Midbrain (tissue), 1 donor: ENCODE results near the gene UPK1B.
"Not testable (repeated sequence)": the region's sequence is repeated elsewhere in the genome, so short reads cannot be mapped to it uniquely, and the experiment has no call there.

Experiments
- DNase-seq: peaks from one replicate; lab custom pipeline; 2025; lab: John Stamatoyannopoulos, UW

Gene UPK1B

DNA sequence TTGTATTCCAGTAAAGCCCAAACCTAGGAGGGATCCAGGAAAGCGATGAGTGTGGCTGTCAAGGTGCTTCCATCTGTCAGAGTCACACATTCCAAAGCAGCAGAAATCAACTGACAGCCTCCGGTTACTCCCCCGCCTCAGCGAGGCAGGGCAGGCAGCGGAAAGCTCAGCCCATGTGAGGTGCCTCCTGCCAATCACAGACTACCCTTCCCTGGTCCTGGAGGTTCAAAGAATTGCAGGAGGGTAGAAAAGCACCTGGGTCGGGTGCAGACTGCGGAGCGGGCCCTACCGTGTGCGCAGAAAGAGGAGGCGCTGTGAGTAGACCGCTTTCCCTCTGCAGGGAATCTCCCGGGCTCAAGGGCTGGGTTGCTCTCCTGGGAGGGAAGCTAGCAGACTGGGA is at the start of gene UPK1B:
UPK1B (plus strand) TSS at position 274 of the 400 bp plus-strand sequence. CDS start 13,144 bp downstream, outside the sequence.
- no peak for DNase-seq

GRCh38 chr3:119125342-119125741 is 48.1 kb upstream of the UPK1B start:
- no peak for DNase-seq

DNA sequence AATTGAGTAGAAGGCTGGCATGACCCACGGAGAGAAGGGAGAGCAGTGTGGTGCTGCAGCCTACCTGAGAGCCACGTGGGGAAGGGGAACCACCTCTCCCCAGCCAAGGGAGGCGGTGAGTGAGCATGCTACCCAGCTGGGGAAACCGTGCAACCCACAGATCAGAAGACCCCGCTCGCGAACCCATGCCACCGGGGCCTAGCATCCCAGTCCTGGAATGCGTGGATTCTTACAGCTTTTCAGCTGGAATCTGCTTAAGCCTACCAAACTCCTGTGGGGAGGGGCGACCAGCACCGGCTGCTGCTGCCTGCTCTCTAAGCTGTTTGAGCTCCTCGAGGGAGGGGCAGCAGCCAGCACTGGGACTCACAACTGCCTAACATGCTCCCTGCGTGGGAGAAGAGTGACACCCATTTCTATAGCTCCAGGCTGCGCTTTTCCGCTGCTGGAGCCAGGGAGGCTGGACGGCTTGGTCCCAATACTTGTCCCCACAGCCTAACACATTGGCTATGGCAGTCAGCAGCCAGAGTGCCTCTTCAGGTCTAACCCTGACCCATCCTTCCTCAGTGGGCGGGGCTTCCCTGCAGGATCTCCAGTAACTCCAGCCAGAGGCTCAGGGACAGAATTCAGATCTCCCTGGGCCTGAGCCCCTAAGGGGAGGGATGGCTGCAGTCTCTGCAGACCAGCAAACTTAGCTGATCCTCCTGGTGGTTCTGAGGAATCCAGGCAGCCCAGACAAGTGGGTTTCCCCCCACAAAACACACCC is 47.5 kb upstream of the UPK1B start:
- no peak for DNase-seq

GRCh38 chr3:119130291-119130690 is 43.1 kb upstream of the UPK1B start:
- not testable (repeated sequence) for DNase-seq

GRCh38 chr3:119132291-119132690 is 41.1 kb upstream of the UPK1B start:
- DNase-seq: not testable (repeated sequence)

GRCh38 chr3:119139360-119139759 is 34.0 kb upstream of the UPK1B start:
- not testable (repeated sequence) for DNase-seq

DNA sequence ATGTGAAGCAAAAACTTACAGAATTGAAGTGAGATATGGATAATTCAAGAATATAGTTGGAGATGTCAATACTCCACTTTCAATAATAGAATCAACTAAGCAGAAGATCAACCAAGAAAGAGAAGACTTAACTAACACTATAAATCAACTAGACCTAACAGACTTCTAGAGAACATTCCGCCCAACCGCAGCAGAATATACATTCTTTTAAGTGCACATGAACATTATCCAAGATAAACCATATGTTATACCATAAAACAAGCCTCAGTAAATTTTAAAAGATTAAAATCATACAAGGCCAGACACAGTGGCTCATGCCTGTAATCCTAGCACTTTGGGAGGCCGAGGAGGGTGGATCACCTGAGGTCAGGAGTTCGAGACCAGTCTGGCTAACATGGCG is 32.9 kb upstream of the UPK1B start:
- DNase-seq: no peak

DNA sequence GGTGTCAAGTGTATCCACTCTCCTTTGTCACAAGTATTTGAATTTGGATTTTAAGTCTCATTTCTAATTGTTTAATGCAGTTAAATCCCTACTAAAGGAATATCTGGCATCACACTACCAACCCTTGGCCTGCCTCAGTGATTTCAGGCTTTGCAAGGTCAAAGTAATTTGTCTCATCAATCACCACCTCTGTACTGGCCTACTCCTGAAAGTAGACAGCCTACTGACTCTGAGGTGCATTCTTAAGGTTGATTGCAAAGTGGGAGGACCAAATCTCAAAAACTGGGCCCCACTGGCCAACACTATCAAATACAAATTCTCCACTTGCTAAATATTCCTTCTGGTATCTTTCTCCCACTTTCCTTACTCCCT is 28.3 kb upstream of the UPK1B start:
- no peak for DNase-seq

GRCh38 chr3:119145500-119146167 is 27.8 kb upstream of the UPK1B start, which contains the start of gene TEX55:
Gene TEX55, plus strand, starts transcription at chr3:119146165. Its CDS starts 25 bp downstream, at chr3:119146190.
- peak; percentile 42 for DNase-seq

DNA sequence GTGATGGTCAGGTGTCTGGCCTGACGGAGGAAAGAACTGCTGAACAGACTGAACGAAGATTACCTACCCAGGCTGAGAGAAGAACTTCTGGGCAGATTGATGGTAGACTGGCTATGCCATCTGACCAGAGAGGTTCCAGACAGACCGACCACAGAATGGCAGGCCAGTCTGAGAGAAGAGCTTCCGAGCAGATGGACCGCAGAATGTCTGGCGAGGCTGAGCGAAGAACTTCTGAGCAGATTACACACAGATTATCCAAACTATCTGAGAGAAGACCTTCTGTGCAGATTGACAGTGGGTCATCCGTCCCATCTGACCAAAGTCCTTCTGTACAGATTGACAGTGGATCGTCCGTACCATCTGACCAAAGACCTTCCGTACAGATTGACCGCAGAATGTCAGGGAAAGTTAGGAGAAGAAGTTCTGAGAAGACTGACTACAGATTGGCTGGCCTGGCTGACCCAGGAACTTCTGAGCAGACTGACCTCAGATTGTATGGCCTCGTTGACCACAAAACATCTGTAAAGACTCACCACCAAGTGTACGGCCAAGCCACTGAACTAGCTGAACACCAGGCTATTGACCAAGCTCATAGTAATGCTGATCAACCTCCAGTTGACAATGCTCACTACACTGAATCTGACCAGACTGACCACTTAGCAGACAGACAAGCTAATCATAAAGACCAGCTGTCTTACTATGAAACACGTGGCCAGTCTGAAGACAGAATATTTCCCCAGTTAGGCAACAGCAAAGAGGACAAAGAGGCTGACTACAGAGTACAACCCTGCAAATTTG is 26.6 kb upstream of the UPK1B start:
- no peak for DNase-seq

DNA sequence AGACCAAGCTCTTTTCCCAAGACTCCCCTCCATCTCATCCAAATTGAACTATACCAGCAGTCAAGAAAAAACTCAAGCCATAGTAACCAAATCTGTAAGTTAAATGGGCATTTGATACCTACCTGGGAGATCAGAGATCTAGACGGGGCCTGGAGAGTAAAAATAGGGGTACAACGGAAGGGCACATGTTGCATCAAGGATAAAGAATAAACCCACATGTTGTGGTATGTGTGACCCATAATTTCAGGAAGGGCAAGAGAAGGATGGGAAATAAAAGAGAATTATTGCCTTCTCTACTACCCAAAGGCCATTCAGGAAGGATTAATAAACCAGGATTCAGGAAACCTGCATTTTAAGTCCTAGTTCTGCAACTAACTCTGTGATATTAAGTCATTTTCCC is 25.9 kb upstream of the UPK1B start:
- no peak for DNase-seq

DNA sequence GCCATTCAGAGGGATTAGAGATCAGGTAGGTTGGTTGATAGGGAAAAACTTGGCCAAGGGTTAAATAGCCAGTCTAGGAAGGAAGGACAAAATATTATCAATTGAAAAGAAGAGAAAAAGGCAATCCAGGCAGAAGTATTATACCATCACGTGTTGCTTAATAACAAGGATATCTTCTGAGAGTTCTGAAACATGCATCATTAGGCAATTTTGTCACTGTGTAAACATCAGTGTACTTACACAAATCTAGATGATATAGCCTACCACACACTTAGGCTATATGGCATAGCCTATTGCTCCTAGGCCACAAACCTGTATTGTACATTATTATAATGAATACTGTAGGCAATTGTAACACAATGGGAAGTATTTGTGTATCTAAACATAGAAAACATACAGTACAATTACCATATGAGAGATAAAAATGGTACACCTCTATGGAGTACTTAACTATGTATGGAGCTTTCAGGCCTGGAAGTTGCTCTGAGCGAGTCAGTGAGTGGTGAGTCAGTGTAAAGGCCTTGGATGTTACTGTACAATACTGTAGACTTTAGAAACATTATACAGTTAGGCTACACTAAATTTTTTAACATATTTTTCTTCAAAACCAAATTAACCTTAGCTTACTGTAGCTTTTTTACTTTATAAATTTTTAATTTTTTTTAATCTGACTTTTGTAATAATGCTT is 24.8 kb upstream of the UPK1B start:
- DNase-seq: no peak

- DNase-seq: no peak
These were observed 23.9 kb upstream of the UPK1B start for GRCh38 chr3:119149484-119149883.

- no peak for DNase-seq
These were observed 16.5 kb upstream of the UPK1B start for GRCh38 chr3:119156868-119157267.

DNA sequence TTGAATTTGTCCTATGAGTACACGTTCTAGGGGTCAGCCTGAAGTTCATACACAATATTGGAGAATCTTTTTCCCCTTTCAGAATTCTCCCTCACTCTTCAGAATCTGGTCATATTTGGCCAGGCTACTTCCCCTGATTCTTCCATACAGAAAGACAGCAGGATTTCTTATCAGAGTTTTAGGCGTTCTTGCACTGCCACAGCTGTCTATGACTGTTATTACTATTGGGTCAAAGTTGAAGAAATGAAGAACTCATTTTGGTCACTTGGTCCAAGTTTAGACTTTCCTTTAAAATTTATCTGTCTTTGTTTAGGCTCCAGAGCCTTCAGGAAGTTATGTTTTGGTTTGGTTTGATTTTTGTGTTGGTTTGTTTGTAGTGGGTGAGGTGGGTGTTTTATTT is 15.4 kb upstream of the UPK1B start:
- no peak for DNase-seq

- no peak for DNase-seq
These were observed 13.0 kb upstream of the UPK1B start for GRCh38 chr3:119160361-119160760.

DNA sequence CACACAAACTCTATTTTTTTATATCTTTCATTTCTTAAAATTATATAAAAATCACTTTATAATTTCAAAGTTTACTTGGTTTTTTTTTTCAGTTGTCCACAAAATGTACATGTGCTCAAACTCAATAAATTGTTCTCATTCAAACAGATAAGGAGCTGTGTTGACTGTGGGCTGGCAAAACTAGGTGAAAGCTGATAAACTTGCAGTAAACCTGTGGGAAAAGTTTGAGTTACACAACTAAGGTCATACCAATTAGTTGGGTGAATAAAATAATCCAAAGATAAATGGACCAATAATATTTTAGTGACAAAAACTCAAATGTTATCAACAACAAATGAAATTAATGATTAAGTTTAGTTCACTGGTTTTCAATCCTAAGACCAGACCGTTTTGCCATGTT is 12.6 kb upstream of the UPK1B start:
- DNase-seq: no peak

DNA sequence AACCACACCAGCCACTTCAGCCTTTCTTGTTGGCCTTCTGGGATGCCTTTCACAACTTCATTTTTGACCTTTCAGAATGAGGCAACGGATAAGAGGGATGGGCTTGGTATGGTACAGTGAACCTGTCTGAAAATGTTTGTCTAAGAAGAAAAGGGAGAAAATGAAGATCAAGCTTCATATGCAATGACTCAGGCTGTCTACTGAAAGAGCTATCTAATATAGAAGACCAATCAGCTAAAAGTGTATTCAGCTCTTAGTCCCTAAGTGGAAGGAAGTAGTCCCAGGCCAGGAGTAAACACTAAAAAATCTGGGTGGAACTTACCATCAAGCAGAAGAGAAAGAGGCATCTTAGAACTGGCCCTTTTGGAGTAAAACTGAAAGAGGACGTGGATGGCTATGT is 12.2 kb upstream of the UPK1B start:
- no peak for DNase-seq

- DNase-seq: not testable (repeated sequence)
These were observed 8.7 kb upstream of the UPK1B start for GRCh38 chr3:119164745-119165144.

- DNase-seq: no peak
These were observed 2.6 kb upstream of the UPK1B start for GRCh38 chr3:119170821-119171220.

GRCh38 chr3:119175872-119176756 is 2.7 kb downstream of the UPK1B start:
- DNase-seq: no peak
